ENCODE measurements around the gene RPL23. TPM values are rescaled to one million over a fixed set of nuclear protein-coding genes. Genes with fewer than 3 reads are reported as not detected.

Gene RPL23
- total and polyA plus RNA-seq, 2 experiments from 2014 or later, result 877 to 4,267 TPM

DNA sequence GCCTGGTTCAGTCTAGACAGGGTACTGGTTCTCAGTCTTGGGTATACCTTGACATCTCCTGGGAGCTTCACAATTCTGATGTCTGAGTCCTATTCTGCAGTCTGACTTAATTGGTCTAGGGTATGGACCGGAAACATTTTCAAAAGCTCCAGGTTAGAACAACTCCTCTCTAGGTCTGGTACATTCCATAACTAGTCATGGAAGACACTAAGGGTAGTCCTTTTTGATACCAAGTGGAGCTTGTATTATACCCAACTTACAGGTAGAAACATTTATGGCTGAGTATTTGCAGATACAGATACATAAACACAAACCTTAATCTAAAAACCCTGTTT lies 5.0 kb downstream of the RPL23 start (continued):
- TF ChIP-seq, protein P1, sequence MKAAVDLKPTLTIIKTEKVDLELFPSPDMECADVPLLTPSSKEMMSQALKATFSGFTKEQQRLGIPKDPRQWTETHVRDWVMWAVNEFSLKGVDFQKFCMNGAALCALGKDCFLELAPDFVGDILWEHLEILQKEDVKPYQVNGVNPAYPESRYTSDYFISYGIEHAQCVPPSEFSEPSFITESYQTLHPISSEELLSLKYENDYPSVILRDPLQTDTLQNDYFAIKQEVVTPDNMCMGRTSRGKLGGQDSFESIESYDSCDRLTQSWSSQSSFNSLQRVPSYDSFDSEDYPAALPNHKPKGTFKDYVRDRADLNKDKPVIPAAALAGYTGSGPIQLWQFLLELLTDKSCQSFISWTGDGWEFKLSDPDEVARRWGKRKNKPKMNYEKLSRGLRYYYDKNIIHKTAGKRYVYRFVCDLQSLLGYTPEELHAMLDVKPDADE (IDR thresholded peaks at IDR 0.05), result no peak
- no peak for TF ChIP-seq STAT1 (IDR thresholded peaks at IDR 0.05; ENCODE audit: unreplicated experiment)
- no peak for TF ChIP-seq NANOG (IDR thresholded peaks at IDR 0.05; ENCODE audit: borderline replicate concordance)
- TF ChIP-seq JUNB (IDR thresholded peaks at IDR 0.05; ENCODE audit: unreplicated experiment), result no peak
- TF ChIP-seq EZH2phosphoT487 (IDR thresholded peaks at IDR 0.05; ENCODE audit: unreplicated experiment), result no peak
- TF ChIP-seq CREB1 (CRISPR knock-in tag; IDR thresholded peaks at IDR 0.05; ENCODE audit: low read depth), result no peak
- no peak for TF ChIP-seq ZNF114 (CRISPR knock-in tag; IDR thresholded peaks at IDR 0.05)

DNA sequence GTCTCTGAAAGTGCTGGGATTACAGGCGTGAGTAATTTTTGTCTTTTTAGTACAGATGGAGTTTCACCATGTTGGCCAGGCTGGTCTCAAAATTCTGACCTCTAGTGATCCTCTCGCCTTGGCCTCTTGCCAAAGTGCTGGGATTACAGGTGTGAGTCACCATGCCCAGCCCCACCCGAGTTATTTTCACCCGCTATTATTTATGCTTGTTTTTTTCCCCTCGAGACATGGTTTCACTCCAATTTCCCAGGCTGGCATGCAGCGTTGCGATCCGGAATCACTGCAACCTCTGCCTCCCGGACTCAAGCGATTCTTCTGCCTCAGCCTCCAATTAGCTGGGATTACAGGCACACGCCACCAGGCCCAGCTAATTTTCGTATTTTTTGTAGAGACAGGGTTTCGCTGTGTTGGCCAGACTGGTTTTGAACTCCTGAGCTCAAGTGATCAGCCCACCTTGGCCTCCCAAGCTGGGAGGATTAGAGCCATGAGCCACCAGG lies 9.2 kb downstream of the RPL23 start:
- H3K9me3 Mint-ChIP-seq, result peaks cover 2% of the 10 kb centered on the region; the same call in 1 of the 3 replicates
- DNase-seq (ENCODE audit: low spot score) (peak; percentile 11), ATAC-seq (no peak; the same call in 2 of the 3 replicates)
- H3K27ac ChIP-seq (ENCODE audit: low read depth), result peak overlapping the region; percentile 53; the same call in 1 of the 2 replicates
- H3K4me3 ChIP-seq, result no peak overlapping the region
- H3K4me2 ChIP-seq, result no peak overlapping the region
- peaks cover 40% of the 10 kb centered on the region for H3F3A ChIP-seq (replicated peaks; ENCODE audit: low read depth)
- H3K9me2 ChIP-seq (ENCODE audit: insufficient read depth), result no peaks in the 10 kb centered on the region
- TF ChIP-seq, protein P2, sequence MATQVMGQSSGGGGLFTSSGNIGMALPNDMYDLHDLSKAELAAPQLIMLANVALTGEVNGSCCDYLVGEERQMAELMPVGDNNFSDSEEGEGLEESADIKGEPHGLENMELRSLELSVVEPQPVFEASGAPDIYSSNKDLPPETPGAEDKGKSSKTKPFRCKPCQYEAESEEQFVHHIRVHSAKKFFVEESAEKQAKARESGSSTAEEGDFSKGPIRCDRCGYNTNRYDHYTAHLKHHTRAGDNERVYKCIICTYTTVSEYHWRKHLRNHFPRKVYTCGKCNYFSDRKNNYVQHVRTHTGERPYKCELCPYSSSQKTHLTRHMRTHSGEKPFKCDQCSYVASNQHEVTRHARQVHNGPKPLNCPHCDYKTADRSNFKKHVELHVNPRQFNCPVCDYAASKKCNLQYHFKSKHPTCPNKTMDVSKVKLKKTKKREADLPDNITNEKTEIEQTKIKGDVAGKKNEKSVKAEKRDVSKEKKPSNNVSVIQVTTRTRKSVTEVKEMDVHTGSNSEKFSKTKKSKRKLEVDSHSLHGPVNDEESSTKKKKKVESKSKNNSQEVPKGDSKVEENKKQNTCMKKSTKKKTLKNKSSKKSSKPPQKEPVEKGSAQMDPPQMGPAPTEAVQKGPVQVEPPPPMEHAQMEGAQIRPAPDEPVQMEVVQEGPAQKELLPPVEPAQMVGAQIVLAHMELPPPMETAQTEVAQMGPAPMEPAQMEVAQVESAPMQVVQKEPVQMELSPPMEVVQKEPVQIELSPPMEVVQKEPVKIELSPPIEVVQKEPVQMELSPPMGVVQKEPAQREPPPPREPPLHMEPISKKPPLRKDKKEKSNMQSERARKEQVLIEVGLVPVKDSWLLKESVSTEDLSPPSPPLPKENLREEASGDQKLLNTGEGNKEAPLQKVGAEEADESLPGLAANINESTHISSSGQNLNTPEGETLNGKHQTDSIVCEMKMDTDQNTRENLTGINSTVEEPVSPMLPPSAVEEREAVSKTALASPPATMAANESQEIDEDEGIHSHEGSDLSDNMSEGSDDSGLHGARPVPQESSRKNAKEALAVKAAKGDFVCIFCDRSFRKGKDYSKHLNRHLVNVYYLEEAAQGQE (IDR thresholded peaks at IDR 0.05; ENCODE audit: unreplicated experiment), result no peak
- TF ChIP-seq CREB1 (CRISPR knock-in tag; IDR thresholded peaks at IDR 0.05; ENCODE audit: low read depth), result no peak
- TF ChIP-seq, protein P1 (IDR thresholded peaks at IDR 0.05), result no peak
- TF ChIP-seq EZH2 (IDR thresholded peaks at IDR 0.05; ENCODE audit: low read depth, unreplicated experiment), result no peak
- TF ChIP-seq STAT1 (IDR thresholded peaks at IDR 0.05; ENCODE audit: unreplicated experiment), result no peak
- no peak for TF ChIP-seq ZNF114 (CRISPR knock-in tag; IDR thresholded peaks at IDR 0.05)
- no peak for TF ChIP-seq EZH2phosphoT487 (IDR thresholded peaks at IDR 0.05; ENCODE audit: unreplicated experiment)
- peaks cover 12% of the 10 kb centered on the region for H4K20me1 ChIP-seq (replicated peaks; ENCODE audit: insufficient read depth)
- peak overlapping the region; percentile 59; the same call in 1 of the 2 replicates for H3K27ac Mint-ChIP-seq
- H3K4me1 Mint-ChIP-seq, result peaks cover 5% of the 10 kb centered on the region; the same call in 2 of the 3 replicates
- peaks cover 5% of the 10 kb centered on the region; the same call in 1 of the 2 replicates for H3K79me2 ChIP-seq (replicated peaks; ENCODE audit: insufficient read depth)
- H3K4me1 ChIP-seq (ENCODE audit: insufficient read depth), result no peaks in the 10 kb centered on the region
- peaks cover 17% of the 10 kb centered on the region for H3K27me3 Mint-ChIP-seq (ENCODE audit: insufficient read depth, low read depth, poor library complexity)
- H3K4me3 Mint-ChIP-seq, result no peak overlapping the region
- H2AFZ ChIP-seq, result no peak overlapping the region
- H3K36me3 Mint-ChIP-seq (ENCODE audit: low read depth), result peaks cover 32% of the 10 kb centered on the region
- no peaks in the 10 kb centered on the region for H3K27me3 ChIP-seq (ENCODE audit: insufficient read depth)
- H3K36me3 ChIP-seq (ENCODE audit: insufficient read depth), result peaks cover 22% of the 10 kb centered on the region

All from GM23338 (cell line).